Rectal smooth muscle tissue (tissue), 1 donor: ENCODE measurements around the gene MMP28.

Experiments used
- H3K27ac ChIP-seq: one replicate; pipeline ENCODE4 v1.7.0; 2013; ENCODE audit warnings: low read depth, low read length, inconsistent platforms
- H3K27me3 ChIP-seq: one replicate; pipeline ENCODE4 v1.7.0; 2013; ENCODE audit warnings: low read length; ENCODE audit not compliant: control insufficient read depth, insufficient read depth
- H3K36me3 ChIP-seq: one replicate; pipeline ENCODE4 v1.7.0; 2013; ENCODE audit warnings: low read length; ENCODE audit not compliant: control insufficient read depth, insufficient read depth
- H3K4me1 ChIP-seq: one replicate; pipeline ENCODE4 v1.7.0; 2013; ENCODE audit warnings: low read length; ENCODE audit not compliant: control insufficient read depth, insufficient read depth
- H3K4me3 ChIP-seq: one replicate; pipeline ENCODE4 v1.7.0; 2013; ENCODE audit warnings: low read length
- H3K9ac ChIP-seq: one replicate; pipeline ENCODE4 v1.7.0; 2013; ENCODE audit warnings: low read length

Gene MMP28, protein sequence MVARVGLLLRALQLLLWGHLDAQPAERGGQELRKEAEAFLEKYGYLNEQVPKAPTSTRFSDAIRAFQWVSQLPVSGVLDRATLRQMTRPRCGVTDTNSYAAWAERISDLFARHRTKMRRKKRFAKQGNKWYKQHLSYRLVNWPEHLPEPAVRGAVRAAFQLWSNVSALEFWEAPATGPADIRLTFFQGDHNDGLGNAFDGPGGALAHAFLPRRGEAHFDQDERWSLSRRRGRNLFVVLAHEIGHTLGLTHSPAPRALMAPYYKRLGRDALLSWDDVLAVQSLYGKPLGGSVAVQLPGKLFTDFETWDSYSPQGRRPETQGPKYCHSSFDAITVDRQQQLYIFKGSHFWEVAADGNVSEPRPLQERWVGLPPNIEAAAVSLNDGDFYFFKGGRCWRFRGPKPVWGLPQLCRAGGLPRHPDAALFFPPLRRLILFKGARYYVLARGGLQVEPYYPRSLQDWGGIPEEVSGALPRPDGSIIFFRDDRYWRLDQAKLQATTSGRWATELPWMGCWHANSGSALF

GRCh38 chr17:35795007-35795870, at the start of gene MMP28:
TSS of gene MMP28 (minus strand) at chr17:35795641. CDS start at chr17:35795377, 264 bp downstream.
- H3K9ac ChIP-seq = peak within 1 kb of the TSS; percentile 29
- H3K4me3 ChIP-seq = peak within 1 kb of the TSS; percentile 82
- H3K4me1 ChIP-seq = peaks cover 20% of the 10 kb centered on the region
- no peaks in the 10 kb centered on the region for H3K36me3 ChIP-seq
- H3K27ac ChIP-seq = peak within 1 kb of the TSS; percentile 19
- H3K27me3 ChIP-seq = no peaks in the 10 kb centered on the region

DNA sequence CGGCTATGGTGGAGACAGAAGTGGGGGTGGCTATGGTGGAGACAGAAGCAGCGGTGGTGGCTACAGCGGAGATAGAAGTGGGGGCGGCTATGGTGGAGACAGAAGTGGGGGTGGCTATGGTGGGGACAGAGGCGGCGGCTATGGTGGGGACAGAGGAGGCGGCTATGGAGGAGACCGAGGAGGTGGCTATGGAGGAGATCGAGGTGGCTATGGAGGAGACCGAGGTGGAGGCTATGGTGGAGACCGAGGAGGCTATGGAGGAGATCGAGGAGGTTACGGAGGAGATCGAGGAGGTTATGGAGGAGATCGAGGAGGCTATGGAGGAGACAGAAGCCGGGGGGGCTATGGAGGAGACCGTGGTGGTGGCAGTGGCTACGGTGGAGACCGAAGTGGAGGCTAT, 49.1 kb upstream of the MMP28 start:
- H3K4me3 ChIP-seq = no peak overlapping the region
- H3K36me3 ChIP-seq = peaks cover 24% of the 10 kb centered on the region
- H3K9ac ChIP-seq = no peak overlapping the region
- no peaks in the 10 kb centered on the region for H3K4me1 ChIP-seq
- H3K27ac ChIP-seq = no peak overlapping the region
- H3K27me3 ChIP-seq = no peaks in the 10 kb centered on the region

- Histone ChIP-seq H3K27ac (no peak overlapping the region), H3K27me3 (no peaks in the 10 kb centered on the region), H3K4me1 (no peaks in the 10 kb centered on the region), H3K4me3 (no peak overlapping the region), H3K36me3 (peaks cover 26% of the 10 kb centered on the region), H3K9ac (no peak overlapping the region)
These were observed 48.3 kb upstream of the MMP28 start for GRCh38 chr17:35843698-35844097.

GRCh38 chr17:35842239-35842638, 46.8 kb upstream of the MMP28 start:
- Histone ChIP-seq H3K9ac (no peak overlapping the region), H3K4me3 (no peak overlapping the region), H3K27ac (no peak overlapping the region), H3K27me3 (no peaks in the 10 kb centered on the region), H3K36me3 (peaks cover 25% of the 10 kb centered on the region), H3K4me1 (no peaks in the 10 kb centered on the region)

DNA sequence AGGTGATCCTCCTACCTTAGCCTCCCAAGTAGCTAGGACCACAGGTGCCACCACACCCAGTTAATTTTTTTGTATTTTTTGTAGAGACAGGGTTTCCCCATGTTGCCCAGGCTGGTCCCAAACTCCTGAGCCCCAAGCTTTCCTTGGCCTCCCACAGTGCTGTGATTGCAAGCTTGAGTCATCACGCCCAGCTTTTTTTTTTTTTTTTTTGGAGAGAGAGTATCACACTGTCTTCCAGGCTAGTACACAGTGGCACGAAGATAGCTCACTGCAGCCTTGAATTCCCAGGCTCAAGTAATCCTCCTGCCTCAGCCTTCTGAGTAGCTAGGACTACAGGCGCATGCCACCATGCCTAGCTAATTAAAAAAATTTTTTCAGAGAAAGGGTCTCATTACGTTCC, 46.1 kb upstream of the MMP28 start:
- H3K27me3 ChIP-seq = no peaks in the 10 kb centered on the region
- H3K27ac ChIP-seq = no peak overlapping the region
- H3K9ac ChIP-seq = no peak overlapping the region
- no peak overlapping the region for H3K4me3 ChIP-seq
- peaks cover 27% of the 10 kb centered on the region for H3K36me3 ChIP-seq
- no peaks in the 10 kb centered on the region for H3K4me1 ChIP-seq

DNA sequence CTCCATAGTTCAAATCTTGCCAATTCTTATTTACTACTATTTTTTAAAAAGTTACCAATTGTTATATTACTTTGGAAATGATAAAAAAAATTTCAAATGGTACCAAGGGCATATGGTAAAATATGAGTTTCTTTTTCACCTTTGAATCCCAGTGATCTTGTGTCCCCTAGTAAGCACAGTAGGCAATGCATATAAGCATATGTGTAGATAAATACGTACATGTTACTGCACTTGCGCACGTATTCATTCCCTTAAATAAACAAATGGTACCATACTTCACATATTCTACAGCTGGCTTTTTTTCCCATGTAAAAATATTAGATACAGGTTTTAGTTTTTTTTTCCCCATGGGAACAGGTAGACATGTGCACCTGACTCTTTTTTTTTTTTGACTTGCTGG, 45.7 kb upstream of the MMP28 start:
- peaks cover 28% of the 10 kb centered on the region for H3K36me3 ChIP-seq
- no peaks in the 10 kb centered on the region for H3K4me1 ChIP-seq
- H3K27ac ChIP-seq = no peak overlapping the region
- no peak overlapping the region for H3K9ac ChIP-seq
- no peak overlapping the region for H3K4me3 ChIP-seq
- H3K27me3 ChIP-seq = no peaks in the 10 kb centered on the region

DNA sequence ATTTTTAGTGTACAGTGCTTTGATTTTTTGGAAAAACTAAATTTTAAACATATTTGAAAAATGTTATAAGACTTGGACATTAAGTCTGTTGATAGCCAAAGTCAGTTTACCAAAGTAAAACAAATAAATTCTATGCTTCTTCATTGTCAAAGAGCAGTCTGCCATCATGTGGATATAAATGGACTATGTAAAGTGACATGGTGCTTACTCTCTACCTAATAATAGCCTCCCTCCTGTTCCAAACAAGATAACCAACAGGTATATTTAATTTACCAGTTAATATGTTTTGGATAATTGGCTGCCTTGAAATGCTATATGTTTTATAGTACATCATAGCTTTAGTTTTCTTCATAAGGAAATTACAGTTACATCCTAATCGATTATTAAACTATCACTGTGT, 29.8 kb upstream of the MMP28 start:
- Histone ChIP-seq H3K27me3 (no peaks in the 10 kb centered on the region), H3K36me3 (peaks cover 10% of the 10 kb centered on the region)

DNA sequence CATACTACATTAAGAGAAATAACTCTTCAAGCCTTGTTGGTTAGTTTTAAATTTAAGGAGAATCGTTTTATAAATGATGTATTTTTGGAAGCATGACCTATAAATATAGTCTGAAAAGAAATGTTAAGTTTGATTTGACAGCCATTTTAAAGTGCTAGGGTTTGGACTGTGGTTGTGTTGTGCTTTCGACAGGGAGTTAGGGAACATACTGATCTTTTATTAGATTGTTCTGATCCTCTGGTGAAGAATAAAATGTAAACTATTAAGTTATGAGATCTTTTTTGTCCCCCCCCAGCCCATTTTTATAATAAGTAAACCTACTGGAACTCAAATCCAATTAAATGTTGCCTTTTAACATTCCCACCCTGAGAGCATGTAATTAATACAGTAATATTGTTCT, 25.9 kb upstream of the MMP28 start:
- Histone ChIP-seq H3K36me3 (peaks cover 10% of the 10 kb centered on the region), H3K9ac (no peak overlapping the region), H3K4me1 (no peaks in the 10 kb centered on the region), H3K27me3 (no peaks in the 10 kb centered on the region), H3K27ac (no peak overlapping the region), H3K4me3 (no peak overlapping the region)

More for the DNA sequence above, 29.8 kb upstream of the MMP28 start:
- no peaks in the 10 kb centered on the region for H3K4me1 ChIP-seq
- H3K27ac ChIP-seq = no peak overlapping the region
- no peak overlapping the region for H3K4me3 ChIP-seq
- no peak overlapping the region for H3K9ac ChIP-seq

DNA sequence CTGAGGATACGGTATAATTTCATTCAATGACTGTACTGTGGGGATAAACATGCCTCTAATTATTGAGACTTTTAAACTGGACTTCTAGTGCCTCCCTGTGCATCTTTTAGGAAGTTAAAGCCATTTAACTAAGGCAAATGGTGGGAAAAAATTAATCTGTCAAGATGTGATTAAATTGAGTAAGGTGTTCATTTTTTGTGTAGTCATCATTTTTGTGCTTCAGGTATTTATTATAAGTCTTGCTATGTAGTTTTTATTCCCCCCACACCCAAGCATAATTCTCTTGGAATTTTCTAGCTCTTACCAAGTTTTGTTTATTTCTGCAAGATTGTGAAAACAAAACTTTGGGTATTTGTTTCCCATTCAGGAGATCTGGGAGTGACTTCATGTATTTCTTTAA, 24.0 kb upstream of the MMP28 start:
- Histone ChIP-seq H3K27ac (no peak overlapping the region), H3K4me1 (no peaks in the 10 kb centered on the region), H3K4me3 (no peak overlapping the region), H3K27me3 (no peaks in the 10 kb centered on the region), H3K9ac (no peak overlapping the region), H3K36me3 (peaks cover 6% of the 10 kb centered on the region)

GRCh38 chr17:35817196-35817595, 21.8 kb upstream of the MMP28 start:
- Histone ChIP-seq H3K27me3 (no peaks in the 10 kb centered on the region), H3K4me1 (no peaks in the 10 kb centered on the region), H3K4me3 (no peak overlapping the region), H3K36me3 (no peaks in the 10 kb centered on the region), H3K27ac (no peak overlapping the region), H3K9ac (no peak overlapping the region)

- Histone ChIP-seq H3K27ac (no peak overlapping the region), H3K36me3 (no peaks in the 10 kb centered on the region), H3K4me1 (no peaks in the 10 kb centered on the region), H3K4me3 (no peak overlapping the region), H3K27me3 (no peaks in the 10 kb centered on the region), H3K9ac (no peak overlapping the region)
These were observed 21.3 kb upstream of the MMP28 start for GRCh38 chr17:35816723-35817122.

DNA sequence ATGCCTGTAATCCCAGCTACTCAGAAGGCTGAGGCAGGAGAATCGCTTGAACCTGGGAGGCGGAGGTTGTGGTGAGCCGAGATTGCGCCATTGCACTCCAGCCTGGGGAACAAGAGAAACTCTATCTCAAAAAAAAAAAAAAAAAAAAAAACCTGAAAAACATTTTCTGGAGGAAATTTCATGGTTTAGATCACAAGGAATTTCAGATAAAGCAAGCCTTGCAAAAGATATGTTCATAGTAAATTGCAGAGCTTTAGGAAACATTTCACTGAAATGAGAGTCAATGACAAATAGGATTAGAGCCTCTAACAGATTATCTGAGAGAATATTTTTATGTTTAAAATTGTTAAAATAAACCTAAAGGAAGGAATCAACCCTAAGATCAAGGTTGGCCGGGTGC, 17.0 kb upstream of the MMP28 start:
- H3K4me3 ChIP-seq = no peak overlapping the region
- H3K9ac ChIP-seq = no peak overlapping the region
- H3K27ac ChIP-seq = no peak overlapping the region
- peaks cover 13% of the 10 kb centered on the region for H3K4me1 ChIP-seq
- no peaks in the 10 kb centered on the region for H3K27me3 ChIP-seq
- H3K36me3 ChIP-seq = no peaks in the 10 kb centered on the region
